Hepatocyte (in vitro differentiated cells): ENCODE measurements around the gene VAMP8.

Source experiments
- EZH2 ChIP-seq: fragments of 200-600 bp; sonication (generic); IDR thresholded peaks from 2 replicates; pipeline ENCODE4 v1.6.1; 2016; ENCODE audit warnings: antibody characterized with exemption, mild to moderate bottlenecking, borderline replicate concordance
- TF ChIP-seq, protein P1 (sequence below): fragments of 200-600 bp; sonication (generic); IDR thresholded peaks from 2 replicates; pipeline ENCODE4 v1.5.1; 2016; ENCODE audit warnings: antibody characterized with exemption, mild to moderate bottlenecking; ENCODE audit not compliant: poor library complexity

DNA sequence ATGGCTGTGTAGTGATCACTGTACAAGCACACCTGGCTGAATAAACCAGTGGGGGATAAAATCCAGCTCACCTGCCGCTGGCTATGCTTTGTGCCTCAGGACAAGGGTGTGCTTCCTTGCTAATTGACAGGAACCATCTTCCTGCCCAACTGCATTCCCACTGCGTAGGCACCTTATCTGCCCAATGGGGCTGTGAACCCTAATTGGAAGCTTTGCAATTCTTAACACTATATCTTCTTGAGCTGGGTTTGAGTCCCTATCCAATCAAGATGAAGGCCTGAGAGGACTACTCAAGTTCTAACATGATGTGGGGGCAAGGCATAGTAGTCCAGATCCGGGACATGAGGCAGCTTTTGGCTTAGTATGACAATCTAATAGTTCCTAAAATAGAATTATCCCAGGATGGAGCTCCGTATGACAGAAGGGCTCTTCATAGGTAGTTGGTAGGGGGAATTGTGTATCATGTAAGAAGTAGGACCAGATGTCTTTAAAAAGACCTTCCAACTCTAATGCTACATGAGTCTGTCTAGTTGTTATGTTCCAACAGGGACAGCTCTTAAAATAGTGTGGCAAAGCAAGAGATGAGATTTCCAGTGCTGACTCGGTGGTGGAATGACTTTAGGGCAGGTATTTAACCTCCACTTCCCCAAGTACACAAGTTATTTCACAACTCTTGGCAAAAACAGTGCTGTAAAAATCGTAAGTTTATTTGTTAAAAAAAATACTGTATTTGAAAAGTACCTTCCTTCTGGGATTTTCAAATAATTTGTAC lies 27.4 kb downstream of the VAMP8 start:
- TF ChIP-seq, protein P1, sequence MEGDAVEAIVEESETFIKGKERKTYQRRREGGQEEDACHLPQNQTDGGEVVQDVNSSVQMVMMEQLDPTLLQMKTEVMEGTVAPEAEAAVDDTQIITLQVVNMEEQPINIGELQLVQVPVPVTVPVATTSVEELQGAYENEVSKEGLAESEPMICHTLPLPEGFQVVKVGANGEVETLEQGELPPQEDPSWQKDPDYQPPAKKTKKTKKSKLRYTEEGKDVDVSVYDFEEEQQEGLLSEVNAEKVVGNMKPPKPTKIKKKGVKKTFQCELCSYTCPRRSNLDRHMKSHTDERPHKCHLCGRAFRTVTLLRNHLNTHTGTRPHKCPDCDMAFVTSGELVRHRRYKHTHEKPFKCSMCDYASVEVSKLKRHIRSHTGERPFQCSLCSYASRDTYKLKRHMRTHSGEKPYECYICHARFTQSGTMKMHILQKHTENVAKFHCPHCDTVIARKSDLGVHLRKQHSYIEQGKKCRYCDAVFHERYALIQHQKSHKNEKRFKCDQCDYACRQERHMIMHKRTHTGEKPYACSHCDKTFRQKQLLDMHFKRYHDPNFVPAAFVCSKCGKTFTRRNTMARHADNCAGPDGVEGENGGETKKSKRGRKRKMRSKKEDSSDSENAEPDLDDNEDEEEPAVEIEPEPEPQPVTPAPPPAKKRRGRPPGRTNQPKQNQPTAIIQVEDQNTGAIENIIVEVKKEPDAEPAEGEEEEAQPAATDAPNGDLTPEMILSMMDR: no peak
- TF ChIP-seq EZH2: no peak
